ENCODE results near the gene ATOH7.
"Not testable (repeated sequence)": the region's sequence is repeated elsewhere in the genome, so short reads cannot be mapped to it uniquely, and the experiment has no call there.

ATOH7 gene

GRCh38 chr10:68211669-68212068, 20.2 kb downstream of the ATOH7 start:
- no peak overlapping the region for H3K9ac ChIP-seq (ENCODE audit: low read depth, low read length)
- no peaks in the 10 kb centered on the region for H3K36me3 ChIP-seq (ENCODE audit: control insufficient read depth, insufficient read depth, low read length)
- no peaks in the 10 kb centered on the region for H3K4me1 ChIP-seq (ENCODE audit: control insufficient read depth, insufficient read depth, low read length)
- H3K27me3 ChIP-seq (ENCODE audit: control insufficient read depth, insufficient read depth, low read length), result no peaks in the 10 kb centered on the region
- no peak overlapping the region for H3K4me3 ChIP-seq (ENCODE audit: low read depth, low read length)
- no peak overlapping the region for H3K27ac ChIP-seq (ENCODE audit: low read depth, low read length)
- H3K9me3 ChIP-seq (ENCODE audit: control insufficient read depth, insufficient read depth, low read length), result no peaks in the 10 kb centered on the region

GRCh38 chr10:68208424-68209042, 23.4 kb downstream of the ATOH7 start:
- Histone ChIP-seq H3K27me3 (ENCODE audit: control insufficient read depth, insufficient read depth, low read length) (no peaks in the 10 kb centered on the region), H3K4me1 (ENCODE audit: control insufficient read depth, insufficient read depth, low read length) (no peaks in the 10 kb centered on the region), H3K9ac (ENCODE audit: low read depth, low read length) (no peak overlapping the region), H3K4me3 (ENCODE audit: low read depth, low read length) (no peak overlapping the region), H3K36me3 (ENCODE audit: control insufficient read depth, insufficient read depth, low read length) (no peaks in the 10 kb centered on the region), H3K27ac (ENCODE audit: low read depth, low read length) (no peak overlapping the region), H3K9me3 (ENCODE audit: control insufficient read depth, insufficient read depth, low read length) (no peaks in the 10 kb centered on the region)

- H3K4me3 ChIP-seq (ENCODE audit: low read depth, low read length), result no peak overlapping the region
Observed at GRCh38 chr10:68202960-68203353, 29.0 kb downstream of the ATOH7 start.

GRCh38 chr10:68196701-68197100, 35.2 kb downstream of the ATOH7 start:
- H3K9me3 ChIP-seq (ENCODE audit: control insufficient read depth, insufficient read depth, low read length), result no peaks in the 10 kb centered on the region
- no peaks in the 10 kb centered on the region for H3K36me3 ChIP-seq (ENCODE audit: control insufficient read depth, insufficient read depth, low read length)
- no peaks in the 10 kb centered on the region for H3K27me3 ChIP-seq (ENCODE audit: control insufficient read depth, insufficient read depth, low read length)
- H3K4me1 ChIP-seq (ENCODE audit: control insufficient read depth, insufficient read depth, low read length), result no peaks in the 10 kb centered on the region
- H3K9ac ChIP-seq (ENCODE audit: low read depth, low read length), result no peak overlapping the region
- no peak overlapping the region for H3K27ac ChIP-seq (ENCODE audit: low read depth, low read length)
- H3K4me3 ChIP-seq (ENCODE audit: low read depth, low read length), result no peak overlapping the region

More at GRCh38 chr10:68202960-68203353, 29.0 kb downstream of the ATOH7 start:
- Histone ChIP-seq H3K27ac (ENCODE audit: low read depth, low read length) (no peak overlapping the region), H3K27me3 (ENCODE audit: control insufficient read depth, insufficient read depth, low read length) (no peaks in the 10 kb centered on the region), H3K4me1 (ENCODE audit: control insufficient read depth, insufficient read depth, low read length) (no peaks in the 10 kb centered on the region), H3K9ac (ENCODE audit: low read depth, low read length) (no peak overlapping the region), H3K9me3 (ENCODE audit: control insufficient read depth, insufficient read depth, low read length) (no peaks in the 10 kb centered on the region), H3K36me3 (ENCODE audit: control insufficient read depth, insufficient read depth, low read length) (no peaks in the 10 kb centered on the region)

- H3K36me3 ChIP-seq (ENCODE audit: control insufficient read depth, insufficient read depth, low read length); H3K9me3 ChIP-seq (ENCODE audit: control insufficient read depth, insufficient read depth, low read length); H3K4me1 ChIP-seq (ENCODE audit: control insufficient read depth, insufficient read depth, low read length); H3K9ac ChIP-seq (ENCODE audit: low read depth, low read length); H3K27ac ChIP-seq (ENCODE audit: low read depth, low read length); H3K27me3 ChIP-seq (ENCODE audit: control insufficient read depth, insufficient read depth, low read length); H3K4me3 ChIP-seq (ENCODE audit: low read depth, low read length): not testable (repeated sequence)
Observed at GRCh38 chr10:68195776-68196175, 36.1 kb downstream of the ATOH7 start.

GRCh38 chr10:68194290-68194689, 37.6 kb downstream of the ATOH7 start:
- Histone ChIP-seq H3K27me3 (ENCODE audit: control insufficient read depth, insufficient read depth, low read length) (no peaks in the 10 kb centered on the region), H3K36me3 (ENCODE audit: control insufficient read depth, insufficient read depth, low read length) (no peaks in the 10 kb centered on the region)

GRCh38 chr10:68192113-68192512, 39.8 kb downstream of the ATOH7 start:
- Histone ChIP-seq H3K4me3 (ENCODE audit: low read depth, low read length) (no peak overlapping the region), H3K36me3 (ENCODE audit: control insufficient read depth, insufficient read depth, low read length) (no peaks in the 10 kb centered on the region), H3K4me1 (ENCODE audit: control insufficient read depth, insufficient read depth, low read length) (no peaks in the 10 kb centered on the region), H3K9me3 (ENCODE audit: control insufficient read depth, insufficient read depth, low read length) (no peaks in the 10 kb centered on the region), H3K9ac (ENCODE audit: low read depth, low read length) (no peak overlapping the region), H3K27ac (ENCODE audit: low read depth, low read length) (no peak overlapping the region), H3K27me3 (ENCODE audit: control insufficient read depth, insufficient read depth, low read length) (no peaks in the 10 kb centered on the region)

More at GRCh38 chr10:68194290-68194689, 37.6 kb downstream of the ATOH7 start:
- no peak overlapping the region for H3K27ac ChIP-seq (ENCODE audit: low read depth, low read length)
- H3K4me1 ChIP-seq (ENCODE audit: control insufficient read depth, insufficient read depth, low read length), result no peaks in the 10 kb centered on the region
- H3K4me3 ChIP-seq (ENCODE audit: low read depth, low read length), result no peak overlapping the region
- no peaks in the 10 kb centered on the region for H3K9me3 ChIP-seq (ENCODE audit: control insufficient read depth, insufficient read depth, low read length)
- no peak overlapping the region for H3K9ac ChIP-seq (ENCODE audit: low read depth, low read length)

- no peak overlapping the region for H3K9ac ChIP-seq (ENCODE audit: low read depth, low read length)
- no peaks in the 10 kb centered on the region for H3K9me3 ChIP-seq (ENCODE audit: control insufficient read depth, insufficient read depth, low read length)
- H3K4me3 ChIP-seq (ENCODE audit: low read depth, low read length), result no peak overlapping the region
- H3K27me3 ChIP-seq (ENCODE audit: control insufficient read depth, insufficient read depth, low read length), result no peaks in the 10 kb centered on the region
- no peaks in the 10 kb centered on the region for H3K36me3 ChIP-seq (ENCODE audit: control insufficient read depth, insufficient read depth, low read length)
- H3K27ac ChIP-seq (ENCODE audit: low read depth, low read length), result no peak overlapping the region
- H3K4me1 ChIP-seq (ENCODE audit: control insufficient read depth, insufficient read depth, low read length), result no peaks in the 10 kb centered on the region
Observed at GRCh38 chr10:68188835-68189234, 43.1 kb downstream of the ATOH7 start.

GRCh38 chr10:68185085-68185484, 46.8 kb downstream of the ATOH7 start:
- no peaks in the 10 kb centered on the region for H3K4me1 ChIP-seq (ENCODE audit: control insufficient read depth, insufficient read depth, low read length)
- no peak overlapping the region for H3K9ac ChIP-seq (ENCODE audit: low read depth, low read length)
- H3K27me3 ChIP-seq (ENCODE audit: control insufficient read depth, insufficient read depth, low read length), result no peaks in the 10 kb centered on the region
- no peaks in the 10 kb centered on the region for H3K36me3 ChIP-seq (ENCODE audit: control insufficient read depth, insufficient read depth, low read length)
- no peak overlapping the region for H3K27ac ChIP-seq (ENCODE audit: low read depth, low read length)
- H3K9me3 ChIP-seq (ENCODE audit: control insufficient read depth, insufficient read depth, low read length), result no peaks in the 10 kb centered on the region
- H3K4me3 ChIP-seq (ENCODE audit: low read depth, low read length), result no peak overlapping the region

GRCh38 chr10:68184546-68184945, 47.4 kb downstream of the ATOH7 start:
- Histone ChIP-seq H3K27ac (ENCODE audit: low read depth, low read length) (no peak overlapping the region), H3K9ac (ENCODE audit: low read depth, low read length) (no peak overlapping the region), H3K4me1 (ENCODE audit: control insufficient read depth, insufficient read depth, low read length) (no peaks in the 10 kb centered on the region), H3K36me3 (ENCODE audit: control insufficient read depth, insufficient read depth, low read length) (no peaks in the 10 kb centered on the region), H3K9me3 (ENCODE audit: control insufficient read depth, insufficient read depth, low read length) (no peaks in the 10 kb centered on the region), H3K4me3 (ENCODE audit: low read depth, low read length) (no peak overlapping the region), H3K27me3 (ENCODE audit: control insufficient read depth, insufficient read depth, low read length) (no peaks in the 10 kb centered on the region)

All from HUES48 (cell line).